8988T (cell line): ENCODE data around the gene CUL4A.
A peak's percentile ranks its signal among the peaks of the same experiment; 100 is the strongest.

Experiments used
- DNase-seq: peaks from one replicate; pipeline ENCODE4 v3.0.0; 2011

The CUL4A gene

GRCh38 chr13:113179374-113180230, 29.8 kb upstream of the CUL4A start:
- DNase-seq = no peak

DNA sequence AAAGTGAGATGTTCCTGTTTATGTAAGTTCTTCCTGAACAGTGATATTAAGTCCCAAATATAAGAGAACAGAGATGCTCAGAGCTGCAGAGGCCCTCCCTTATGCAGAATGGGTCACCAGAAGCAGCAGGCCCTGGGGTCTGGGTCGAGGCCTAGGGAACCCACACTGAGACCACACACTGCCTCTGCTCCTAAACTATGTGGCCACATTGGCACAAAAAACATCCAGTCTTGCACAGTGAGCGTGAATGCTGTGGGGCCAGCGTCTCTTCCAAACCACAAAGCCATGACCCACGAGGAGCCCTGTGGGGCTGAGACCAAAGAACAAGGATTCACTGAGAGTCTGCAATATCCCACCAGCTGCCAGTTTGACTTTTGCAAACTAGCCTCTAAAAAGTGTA, 27.4 kb upstream of the CUL4A start:
- no peak for DNase-seq

GRCh38 chr13:113183450-113184129, 25.8 kb upstream of the CUL4A start:
- DNase-seq = no peak

- DNase-seq = no peak
Observed at GRCh38 chr13:113184568-113185440, 24.6 kb upstream of the CUL4A start.

GRCh38 chr13:113186061-113186900, 23.1 kb upstream of the CUL4A start:
- no peak for DNase-seq

DNA sequence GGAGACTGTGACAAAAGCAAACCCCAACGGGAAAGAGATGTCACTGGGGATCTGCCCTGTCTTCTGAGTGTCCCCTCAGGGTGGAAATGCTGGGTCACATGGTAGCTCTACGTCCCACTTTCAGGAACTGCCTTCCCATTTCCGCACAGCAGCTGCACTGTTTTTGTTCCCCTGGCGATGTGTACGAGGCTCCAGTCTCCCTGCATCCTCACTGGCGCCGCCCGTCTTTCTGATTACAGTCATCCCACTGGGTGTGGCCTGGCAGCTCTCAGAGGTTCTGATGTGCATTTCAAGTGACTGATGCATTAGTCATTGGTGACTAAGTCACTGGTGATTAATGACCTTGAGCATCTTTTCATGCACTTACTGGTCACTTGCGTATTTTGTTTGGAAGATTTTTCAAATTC, 22.1 kb upstream of the CUL4A start:
- peak; percentile 58 for DNase-seq

- DNase-seq = no peak
Observed at GRCh38 chr13:113187883-113188665, 21.3 kb upstream of the CUL4A start.

- no peak for DNase-seq
Observed at GRCh38 chr13:113190181-113190580, 19.2 kb upstream of the CUL4A start.

GRCh38 chr13:113192279-113192678, 17.1 kb upstream of the CUL4A start:
- DNase-seq = no peak

GRCh38 chr13:113192902-113193301, 16.5 kb upstream of the CUL4A start:
- DNase-seq = no peak

DNA sequence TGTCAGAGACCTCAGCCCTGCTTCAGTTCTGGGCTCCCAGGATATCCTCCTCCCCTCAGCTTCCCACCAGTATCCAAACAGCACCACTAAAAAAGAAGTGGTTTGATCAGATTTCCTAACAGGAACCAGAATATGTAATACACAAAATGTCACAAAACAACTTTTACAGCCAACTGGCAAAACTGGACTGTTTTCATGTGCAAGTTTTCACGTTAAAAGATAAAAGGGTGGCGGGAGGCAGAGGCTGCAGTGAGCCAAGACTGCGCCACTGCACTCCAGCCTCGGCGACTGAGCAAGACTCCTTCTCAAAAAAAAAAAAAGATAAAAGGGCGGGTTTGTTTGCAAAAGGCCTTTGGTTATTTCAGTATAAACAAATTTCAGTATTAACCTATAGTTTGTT, 14.1 kb upstream of the CUL4A start:
- no peak for DNase-seq

- no peak for DNase-seq
Observed at GRCh38 chr13:113196970-113197737, 12.3 kb upstream of the CUL4A start.

GRCh38 chr13:113201815-113202214, 7.6 kb upstream of the CUL4A start:
- DNase-seq = no peak

DNA sequence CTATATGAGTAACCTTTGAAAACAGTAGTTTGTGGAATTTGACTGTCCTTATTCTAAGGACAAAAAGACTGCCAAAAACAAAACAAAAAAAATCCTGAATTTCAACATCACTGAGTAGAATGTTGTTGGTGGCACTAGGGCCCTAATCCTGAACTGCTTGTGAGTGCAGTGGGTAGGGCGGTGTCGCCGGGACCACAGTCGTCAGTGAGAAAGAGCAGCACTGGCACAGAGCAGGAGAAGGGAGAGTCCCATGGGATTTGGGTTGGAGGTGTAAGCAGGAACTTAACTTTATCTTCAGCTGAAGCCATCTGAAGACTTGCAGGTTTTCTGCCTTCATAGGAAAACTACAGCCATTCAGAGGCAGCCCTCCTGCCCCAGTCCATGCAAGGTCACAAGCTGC, 6.5 kb upstream of the CUL4A start:
- no peak for DNase-seq

- no peak for DNase-seq
Observed at GRCh38 chr13:113203507-113204377, 5.7 kb upstream of the CUL4A start.

DNA sequence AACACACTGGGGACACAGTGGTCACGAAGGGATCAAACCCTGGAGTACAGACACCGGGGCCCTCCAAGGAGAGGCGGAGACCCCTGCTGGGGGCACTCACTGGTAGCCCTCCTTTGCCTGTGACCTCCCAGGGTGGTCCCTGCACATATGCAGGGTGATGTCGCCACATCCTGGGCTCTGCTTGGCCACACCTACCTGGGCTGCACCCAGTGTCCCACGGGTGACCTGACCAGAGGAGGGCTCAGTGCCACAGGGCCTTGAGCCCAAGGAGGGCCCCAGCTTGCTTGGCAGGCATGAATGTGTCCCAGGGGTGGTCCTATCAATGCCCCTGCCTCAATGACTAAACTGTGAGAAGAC, 5.1 kb upstream of the CUL4A start:
- no peak for DNase-seq

DNA sequence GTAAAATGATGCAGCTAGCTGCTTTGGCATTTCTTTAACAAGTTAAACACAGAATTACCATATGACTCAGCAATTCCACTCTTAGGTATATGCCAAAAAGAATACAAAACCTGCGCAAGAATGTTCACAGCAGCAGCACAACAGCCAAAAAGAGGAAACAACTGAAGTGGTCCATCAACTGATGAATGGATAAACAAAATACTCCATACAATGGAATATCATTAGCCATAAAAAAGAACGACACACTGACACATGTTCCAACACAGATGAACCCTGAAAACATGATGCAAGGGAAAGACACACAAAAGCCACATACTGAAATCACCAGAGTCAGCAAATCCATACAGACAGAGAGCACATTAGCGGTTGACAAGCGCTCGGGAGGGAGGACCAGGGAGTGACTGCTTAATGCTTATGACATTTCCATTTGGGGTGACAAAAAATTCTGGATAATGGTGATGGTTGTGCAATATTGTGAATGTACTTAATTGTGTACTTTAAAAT, 3.9 kb upstream of the CUL4A start:
- DNase-seq = no peak

- DNase-seq = no peak
Observed at GRCh38 chr13:113207460-113207859, 2.0 kb upstream of the CUL4A start.

DNA sequence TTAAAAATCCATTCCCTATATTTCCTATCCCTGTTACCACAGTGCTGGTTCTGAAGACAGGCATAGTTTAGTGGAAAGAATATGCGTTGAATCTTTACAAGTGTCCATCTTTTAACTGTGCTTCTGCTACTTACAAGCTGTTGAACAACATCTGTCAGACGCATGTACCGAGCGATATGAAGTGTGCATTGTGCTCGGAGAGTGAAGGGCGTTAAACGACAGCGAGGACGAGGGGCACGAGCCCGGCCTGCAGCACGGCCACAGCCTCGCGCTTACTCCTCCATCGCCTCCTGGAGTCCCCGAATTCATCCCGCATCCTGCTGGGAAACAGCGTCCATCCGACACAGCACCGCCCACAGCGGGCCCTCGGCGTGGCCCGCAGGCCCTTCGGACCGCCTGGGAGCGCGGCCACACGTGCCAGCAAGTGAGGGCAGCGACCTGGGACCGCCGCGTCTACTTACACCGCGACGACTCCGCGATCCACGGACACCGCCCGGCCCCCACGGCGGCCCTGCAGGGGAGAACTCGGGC, 1.5 kb upstream of the CUL4A start:
- DNase-seq = no peak
